CD14-positive monocyte (primary cell): ENCODE data around the gene TIAM1. TPM values are rescaled to one million over a fixed set of nuclear protein-coding genes. Genes with fewer than 3 reads are reported as not detected.

Experiments used
- DNase-seq, 3 donors: peaks; one replicate each; pipeline ENCODE4 v3.0.0-alpha.2; 2011 to 2022
- H2AFZ ChIP-seq: 2 replicates; pipeline ENCODE4 v1.6.0; 2012; ENCODE audit warnings: mild to moderate bottlenecking, low read depth, low read length, inconsistent platforms; ENCODE audit not compliant: insufficient read depth, poor library complexity, severe bottlenecking
- H3K27ac ChIP-seq, 2 donors: 1 replicate in 1 of 2; 2 replicates in 1 of 2; pipeline ENCODE4 v1.5.1; 2012 to 2013; ENCODE audit warnings: low read length in 2 of 2, control low read depth in 1 of 2, inconsistent platforms in 1 of 2, low read depth in 1 of 2, mild to moderate bottlenecking in 1 of 2
- H3K27me3 ChIP-seq, 2 donors: one replicate each; pipeline versions ENCODE4 v1.6.0 to v1.6.1; 2011 to 2013; ENCODE audit warnings: low read length in 2 of 2; ENCODE audit not compliant: control insufficient read depth in 2 of 2, insufficient read depth in 2 of 2
- H3K36me3 ChIP-seq, 2 donors: replicated peaks in 1 of 2; 1 replicate in 1 of 2; 2 replicates in 1 of 2; pipeline versions ENCODE4 v1.5.1 to v1.6.1; 2012 to 2013; ENCODE audit warnings: low read length in 2 of 2, control low read depth in 1 of 2, inconsistent platforms in 1 of 2, mild to moderate bottlenecking in 1 of 2; ENCODE audit not compliant: insufficient read depth in 2 of 2, control insufficient read depth in 1 of 2
- H3K4me1 ChIP-seq, 2 donors: 1 replicate in 1 of 2; 2 replicates in 1 of 2; pipeline versions ENCODE4 v1.5.1 to v1.6.1; 2012 to 2013; ENCODE audit warnings: low read length in 2 of 2, control low read depth in 1 of 2, inconsistent platforms in 1 of 2, mild to moderate bottlenecking in 1 of 2, moderate library complexity in 1 of 2; ENCODE audit not compliant: insufficient read depth in 2 of 2, control insufficient read depth in 1 of 2
- H3K4me2 ChIP-seq: replicated peaks from 2 replicates; pipeline ENCODE3; 2012; ENCODE audit warnings: low read length, moderate library complexity, mild to moderate bottlenecking; ENCODE audit not compliant: poor library complexity, severe bottlenecking; ENCODE audit errors: extremely low read depth
- H3K4me3 ChIP-seq, 3 experiments: fragments of 200-600 bp in 1 of 3; sonication (generic) in 1 of 3; replicated peaks in 1 of 3; 1 replicate in 2 of 3; 2 replicates in 1 of 3; pipeline ENCODE4 v1.5.1; 2011 to 2013; ENCODE audit warnings: low read length in 3 of 3, mild to moderate bottlenecking in 3 of 3, control low read depth in 2 of 3, low read depth in 2 of 3, inconsistent platforms in 1 of 3, moderate library complexity in 1 of 3
- H3K79me2 ChIP-seq: 2 replicates; pipeline ENCODE4 v1.6.0; 2012; ENCODE audit warnings: mild to moderate bottlenecking, control low read depth, inconsistent platforms, low read length, moderate library complexity; ENCODE audit not compliant: insufficient read depth
- H3K9ac ChIP-seq: 2 replicates; pipeline ENCODE4 v1.6.0; 2017; ENCODE audit warnings: low read length, mild to moderate bottlenecking; ENCODE audit not compliant: insufficient read depth, poor library complexity, severe bottlenecking
- H3K9me3 ChIP-seq, 2 donors: replicated peaks in 1 of 2; 1 replicate in 1 of 2; 2 replicates in 1 of 2; pipeline versions ENCODE4 v1.5.1 to v1.6.1; 2012 to 2013; ENCODE audit warnings: low read length in 2 of 2, control low read depth in 1 of 2; ENCODE audit not compliant: control insufficient read depth in 1 of 2, insufficient read depth in 1 of 2
- H4K20me1 ChIP-seq: 2 replicates; pipeline ENCODE4 v1.6.0; 2012; ENCODE audit warnings: mild to moderate bottlenecking, low read length, control low read depth, moderate library complexity; ENCODE audit not compliant: insufficient read depth
- H3K27ac Mint-ChIP-seq, 7 donors: one replicate each; pipeline ENCODE4 v1.8.0; 2020; ENCODE audit warnings: mild to moderate bottlenecking in 7 of 7, mixed read lengths in 7 of 7, moderate library complexity in 6 of 7, inconsistent platforms in 2 of 7
- H3K27me3 Mint-ChIP-seq, 3 donors: one replicate each; pipeline ENCODE4 v1.8.0; 2021 to 2022; ENCODE audit warnings: low read depth in 3 of 3, mild to moderate bottlenecking in 3 of 3, mixed read lengths in 3 of 3, moderate library complexity in 3 of 3, inconsistent platforms in 1 of 3
- H3K36me3 Mint-ChIP-seq, 2 donors: one replicate each; pipeline ENCODE4 v1.8.0; 2020; ENCODE audit warnings: mixed read lengths in 2 of 2, inconsistent platforms in 1 of 2, mild to moderate bottlenecking in 1 of 2
- H3K4me1 Mint-ChIP-seq: one replicate; pipeline ENCODE4 v1.8.0; 2020; ENCODE audit warnings: mild to moderate bottlenecking, mixed read lengths
- H3K4me3 Mint-ChIP-seq, 2 donors: one replicate each; pipeline ENCODE4 v1.8.0; 2020; ENCODE audit warnings: mild to moderate bottlenecking in 2 of 2, mixed read lengths in 2 of 2, moderate library complexity in 1 of 2
- H3K9me3 Mint-ChIP-seq, 7 donors: one replicate each; pipeline ENCODE4 v1.8.0; 2020 to 2022; ENCODE audit warnings: mixed read lengths in 7 of 7, mild to moderate bottlenecking in 6 of 7, moderate library complexity in 6 of 7, inconsistent platforms in 2 of 7
- WGBS: methylation state at CpG from one replicate; pipeline ENCODE4 v1.1.5; 2013; ENCODE audit warnings: missing lambda C conversion rate; ENCODE audit not compliant: insufficient coverage; 5-methylcytosine and 5-hydroxymethylcytosine counted together
- intact Hi-C, 2 donors: fragments of 100-400 bp; cut with micrococcal nuclease; formaldehyde crosslinking; loops; one replicate each; pipeline versions ENCODE4 v1.15.0 to v1.15.1; 2023
- polyA plus RNA-seq, 3 donors: library from polyadenylated mRNA; depleted of rRNA in 1 of 3; unstranded in 2 of 3; stranded (reverse) in 1 of 3; fragments of 300-500 nt in 2 of 3; fragments of >200 nt in 1 of 3; fragmentation: Illumina TruSeq in 2 of 3; gene quantifications; 1 replicate in 2 of 3; 2 replicates in 1 of 3; pipeline ENCODE4 v1.2.3, GENCODE V29; 2012 to 2021
- TF ChIP-seq, protein P1 (sequence below): fragments of 200-600 bp; IDR thresholded peaks from one replicate; pipeline ENCODE4 v1.8.0; 2022; ENCODE audit warnings: antibody characterized with exemption, mild to moderate bottlenecking

TIAM1 gene
- polyA plus RNA-seq, 3 donors = 17.7 to 55.0 (median 45.3) TPM

DNA sequence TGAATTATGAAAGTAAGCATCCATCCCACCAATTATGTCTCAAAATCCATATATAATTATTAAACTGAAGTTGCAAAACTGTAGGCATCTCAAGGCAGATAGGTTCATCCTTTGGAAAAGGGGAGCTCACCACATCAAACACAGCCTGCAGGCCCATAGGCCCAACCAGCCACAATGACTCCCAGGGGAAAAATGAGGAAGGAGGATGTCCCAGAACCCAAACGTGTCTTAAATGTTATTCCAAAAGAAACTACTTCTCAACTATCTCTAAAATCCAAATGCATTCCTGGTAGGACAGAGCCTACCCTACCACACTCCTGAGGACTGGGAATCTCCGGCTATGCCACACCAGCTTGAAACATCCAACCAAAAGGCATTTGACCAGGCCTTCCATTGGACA is 12.8 kb downstream of the TIAM1 start:
- Histone ChIP-seq H3K4me1 (peaks cover 5 to 12% of the 10 kb centered on the region in 2 donors), H3K36me3 (peaks cover 3 to 66% of the 10 kb centered on the region in 2 donors), H3K9me3 (peaks cover 4 to 9% of the 10 kb centered on the region in 2 donors), H4K20me1 (peaks cover 100% of the 10 kb centered on the region), H3K27ac (no peak overlapping the region), H3K4me2 (no peak overlapping the region), H2AFZ (no peak overlapping the region), H3K9ac (no peak overlapping the region), H3K79me2 (peaks cover 5% of the 10 kb centered on the region), H3K27me3 (no peaks in the 10 kb centered on the region), H3K4me3 (no peak overlapping the region)
- H3K4me3 Mint-ChIP-seq = no peak overlapping the region
- peak overlapping the region in 1 of 7 donors; percentile 18 for H3K27ac Mint-ChIP-seq
- TF ChIP-seq, protein P1, sequence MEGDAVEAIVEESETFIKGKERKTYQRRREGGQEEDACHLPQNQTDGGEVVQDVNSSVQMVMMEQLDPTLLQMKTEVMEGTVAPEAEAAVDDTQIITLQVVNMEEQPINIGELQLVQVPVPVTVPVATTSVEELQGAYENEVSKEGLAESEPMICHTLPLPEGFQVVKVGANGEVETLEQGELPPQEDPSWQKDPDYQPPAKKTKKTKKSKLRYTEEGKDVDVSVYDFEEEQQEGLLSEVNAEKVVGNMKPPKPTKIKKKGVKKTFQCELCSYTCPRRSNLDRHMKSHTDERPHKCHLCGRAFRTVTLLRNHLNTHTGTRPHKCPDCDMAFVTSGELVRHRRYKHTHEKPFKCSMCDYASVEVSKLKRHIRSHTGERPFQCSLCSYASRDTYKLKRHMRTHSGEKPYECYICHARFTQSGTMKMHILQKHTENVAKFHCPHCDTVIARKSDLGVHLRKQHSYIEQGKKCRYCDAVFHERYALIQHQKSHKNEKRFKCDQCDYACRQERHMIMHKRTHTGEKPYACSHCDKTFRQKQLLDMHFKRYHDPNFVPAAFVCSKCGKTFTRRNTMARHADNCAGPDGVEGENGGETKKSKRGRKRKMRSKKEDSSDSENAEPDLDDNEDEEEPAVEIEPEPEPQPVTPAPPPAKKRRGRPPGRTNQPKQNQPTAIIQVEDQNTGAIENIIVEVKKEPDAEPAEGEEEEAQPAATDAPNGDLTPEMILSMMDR = no peak
- H3K36me3 Mint-ChIP-seq = peaks cover 60 to 77% of the 10 kb centered on the region in 2 donors
- intact Hi-C loops = no loop called here
- peaks cover 0 to 18% (median 5%) of the 10 kb centered on the region in 7 donors for H3K9me3 Mint-ChIP-seq
- H3K27me3 Mint-ChIP-seq = peaks cover 0 to 7% (median 4%) of the 10 kb centered on the region in 3 donors
- WGBS = 100% methylated on average over 1 of the region's 2 CpGs
- H3K4me1 Mint-ChIP-seq = peaks cover 13% of the 10 kb centered on the region
- no peak for DNase-seq

DNA sequence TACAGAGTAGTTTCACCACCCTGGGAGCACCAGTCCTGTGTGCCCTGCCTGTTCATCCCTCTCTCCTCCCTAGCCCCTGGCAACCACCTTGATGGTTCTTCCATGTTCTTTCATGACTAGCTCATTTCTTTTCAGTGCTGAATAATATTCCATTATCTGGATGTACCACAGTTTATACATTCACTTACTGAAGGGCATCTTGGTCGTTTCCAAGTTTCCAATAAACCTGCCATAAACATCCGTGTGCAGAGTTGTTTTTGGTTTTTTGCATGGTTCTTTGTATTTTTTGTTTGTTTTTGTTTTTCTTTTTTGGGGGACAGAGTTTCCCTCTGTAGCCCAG is 13.9 kb downstream of the TIAM1 start:
- peaks cover 15% of the 10 kb centered on the region for H3K4me1 Mint-ChIP-seq
- H3K27me3 Mint-ChIP-seq = peaks cover 0 to 12% (median 9%) of the 10 kb centered on the region in 3 donors
- intact Hi-C loops = no loop called here
- no peak overlapping the region for H3K4me3 Mint-ChIP-seq
- H3K79me2 ChIP-seq = peaks cover 10% of the 10 kb centered on the region
- H3K36me3 Mint-ChIP-seq = peaks cover 54 to 73% of the 10 kb centered on the region in 2 donors
- peak overlapping the region in 1 of 7 donors; percentile 62 for H3K27ac Mint-ChIP-seq
- DNase-seq = no peak
- no peaks in the 10 kb centered on the region for H3K27me3 ChIP-seq
- no peak overlapping the region for H3K4me3 ChIP-seq
- peaks cover 0 to 55% of the 10 kb centered on the region in 2 donors for H3K36me3 ChIP-seq
- WGBS = no CpG with 5 or more reads among the region's 2 CpGs
- H3K27ac ChIP-seq = no peak overlapping the region
- TF ChIP-seq, protein P1 = no peak
- H3K9me3 ChIP-seq = peaks cover 4 to 9% of the 10 kb centered on the region in 2 donors
- no peak overlapping the region for H3K4me2 ChIP-seq
- H3K9ac ChIP-seq = no peak overlapping the region
- peaks cover 5 to 12% of the 10 kb centered on the region in 2 donors for H3K4me1 ChIP-seq
- peaks cover 0 to 18% (median 5%) of the 10 kb centered on the region in 7 donors for H3K9me3 Mint-ChIP-seq
- H2AFZ ChIP-seq = no peak overlapping the region
- H4K20me1 ChIP-seq = peaks cover 100% of the 10 kb centered on the region
